Muscle of arm (tissue), 12 donors: ENCODE results near the gene ANO7. TPM values are rescaled to one million over a fixed set of nuclear protein-coding genes. Genes with fewer than 3 reads are reported as not detected.
A peak's percentile ranks its signal among the peaks of the same experiment; 100 is the strongest.

ENCODE experiments used
- DNase-seq: peaks from one replicate; pipeline ENCODE4 v3.0.0-alpha.2; 2013
- polyA plus RNA-seq, 12 donors: library from polyadenylated mRNA; unstranded; fragments of 120-200 nt; gene quantifications; one replicate each; pipeline ENCODE4 v1.2.1, GENCODE V29; 2013; ENCODE audit not compliant: insufficient read length in 12 of 12

The ANO7 gene
- polyA plus RNA-seq, 12 donors = 0.43 to 10.2 (median 1.1) TPM; not detected in 1

GRCh38 chr2:241249654-241250053 is 61.2 kb downstream of the ANO7 start:
- DNase-seq = no peak

- no peak for DNase-seq
These were observed 64.5 kb downstream of the ANO7 start for GRCh38 chr2:241252778-241253475.

- DNase-seq = no peak
These were observed 66.5 kb downstream of the ANO7 start for GRCh38 chr2:241254904-241255351.

GRCh38 chr2:241255542-241256167 is 67.2 kb downstream of the ANO7 start:
- DNase-seq = no peak

- DNase-seq = no peak
These were observed 67.7 kb downstream of the ANO7 start for GRCh38 chr2:241256168-241256545.

- no peak for DNase-seq
These were observed 69.0 kb downstream of the ANO7 start for GRCh38 chr2:241257419-241258032.

- DNase-seq = no peak
These were observed 70.2 kb downstream of the ANO7 start for GRCh38 chr2:241258505-241259280.

- no peak for DNase-seq
These were observed 72.4 kb downstream of the ANO7 start for GRCh38 chr2:241260911-241261310.

- DNase-seq = no peak
These were observed 73.2 kb downstream of the ANO7 start for GRCh38 chr2:241261628-241262027.

- DNase-seq = no peak
These were observed 74.6 kb downstream of the ANO7 start for GRCh38 chr2:241263061-241263460.

- no peak for DNase-seq
These were observed 77.0 kb downstream of the ANO7 start for GRCh38 chr2:241265506-241265905.

- DNase-seq = no peak
These were observed 79.0 kb downstream of the ANO7 start for GRCh38 chr2:241267249-241268067.

- no peak for DNase-seq
These were observed 79.8 kb downstream of the ANO7 start for GRCh38 chr2:241268306-241268705.

- DNase-seq = no peak
These were observed 80.4 kb downstream of the ANO7 start for GRCh38 chr2:241268716-241269445.

GRCh38 chr2:241269707-241270520 is 81.4 kb downstream of the ANO7 start:
- no peak for DNase-seq

- DNase-seq = no peak
These were observed 82.1 kb downstream of the ANO7 start for GRCh38 chr2:241270531-241270930.

- peak; percentile 81 for DNase-seq
These were observed 83.3 kb downstream of the ANO7 start for GRCh38 chr2:241271706-241272302.

- peak; percentile 55 for DNase-seq
These were observed 84.1 kb downstream of the ANO7 start for GRCh38 chr2:241272303-241273209.
